A549 (cell line): ENCODE results near the gene SLC26A8. TPM values are rescaled to one million over a fixed set of nuclear protein-coding genes. Genes with fewer than 3 reads are reported as not detected.
"Not testable (repeated sequence)": the region's sequence is repeated elsewhere in the genome, so short reads cannot be mapped to it uniquely, and the experiment has no call there.

Source experiments
- ATAC-seq, 2 experiments: fragments of 200-7000 bp in 1 of 2; fragments of >200 bp in 1 of 2; cut with Nextera tagmentation in 1 of 2; cut with Tn5 transposase in 1 of 2; 3 replicates each; pipeline versions ENCODE4 v1.8.0 to v1.9.1; 2018 to 2020; ENCODE audit warnings: mild to moderate bottlenecking in 1 of 2, moderate library complexity in 1 of 2
- CTCF ChIA-PET: fragments of 300-600 bp; sonication (Branson Sonifier 250); formaldehyde crosslinking; extraction: SDS; loops from one replicate; lab custom pipeline; 2021; ENCODE audit warnings: antibody characterized with exemption, inconsistent platforms; lab: Yijun Ruan, JAX
- POLR2A ChIA-PET: fragments of 350-600 bp; formaldehyde crosslinking; extraction: SDS; loops from one replicate; lab custom pipeline; 2021; ENCODE audit warnings: antibody characterized with exemption, inconsistent platforms; lab: Yijun Ruan, JAX
- DNase-seq, 2 experiments: peaks; one replicate each; pipeline versions ENCODE4 v3.0.0 to v3.0.0-alpha.2; 2011 to 2016; ENCODE audit warnings: low read depth in 1 of 2, low spot score in 1 of 2
- FAIRE-seq: peaks from 2 replicates; lab custom pipeline; 2011; peaks lifted over from hg19 to GRCh38; lab: Jason Lieb, UNC
- H3K27ac ChIP-seq, 2 experiments: fragments of >200 bp; sonication (Bioruptor Twin); formaldehyde crosslinking; 3 replicates each; pipeline ENCODE4 v1.5.1; 2016 to 2017
- H3K4me1 ChIP-seq: fragments of >200 bp; sonication (Bioruptor Twin); formaldehyde crosslinking; 3 replicates; pipeline ENCODE4 v1.6.1; 2016
- H3K4me2 ChIP-seq: fragments of >200 bp; sonication (Bioruptor Twin); formaldehyde crosslinking; 3 replicates; pipeline ENCODE4 v1.6.1; 2016
- H3K4me3 ChIP-seq: fragments of >200 bp; sonication (Bioruptor Twin); formaldehyde crosslinking; 3 replicates; pipeline ENCODE4 v1.5.1; 2016
- H3K9me3 ChIP-seq: fragments of >200 bp; sonication (Bioruptor Twin); formaldehyde crosslinking; 3 replicates; pipeline ENCODE4 v1.6.1; 2016
- CBX8 ChIP-seq: fragments of 200-600 bp; sonication (generic); IDR thresholded peaks from 2 replicates; pipeline ENCODE4 v1.6.1; 2016
- FOSB ChIP-seq: fragments of 250-450 bp; sonication (Bioruptor Pico); IDR thresholded peaks from 2 replicates; pipeline ENCODE4 v1.5.0; 2020; ENCODE audit warnings: mild to moderate bottlenecking, moderate library complexity
- GATA3 ChIP-seq: IDR thresholded peaks from 2 replicates; pipeline ENCODE4 v1.6.1; 2012; ENCODE audit warnings: borderline replicate concordance
- HEYL ChIP-seq: fragments of 250-450 bp; sonication (Bioruptor Pico); IDR thresholded peaks from 2 replicates; pipeline ENCODE4 v1.8.0; 2021; ENCODE audit warnings: mild to moderate bottlenecking, moderate library complexity
- HOXB13 ChIP-seq: fragments of 250-450 bp; sonication (Bioruptor Pico); IDR thresholded peaks from 2 replicates; pipeline ENCODE4 v1.5.0; 2020; ENCODE audit warnings: low read depth, mild to moderate bottlenecking, moderate library complexity
- KDM5A ChIP-seq: fragments of 200-600 bp; sonication (generic); IDR thresholded peaks from 2 replicates; pipeline ENCODE4 v1.6.1; 2016; ENCODE audit warnings: antibody characterized with exemption, mild to moderate bottlenecking
- MAZ ChIP-seq: fragments of 150-350 bp; IDR thresholded peaks from 2 replicates; pipeline ENCODE4 v1.6.1; 2014; ENCODE audit warnings: antibody characterized with exemption, low read depth, low read length, borderline replicate concordance
- MYC ChIP-seq: IDR thresholded peaks from 2 replicates; pipeline ENCODE4 v1.6.1; 2012; ENCODE audit warnings: mild to moderate bottlenecking, inconsistent platforms, low read length, improper control_type of control experiment, borderline replicate concordance
- NFE2L2 ChIP-seq: fragments of 150-350 bp; conservative IDR thresholded peaks from 2 replicates; pipeline ENCODE4 v1.6.1; 2014; ENCODE audit warnings: low read length
- PHF8 ChIP-seq: fragments of 200-600 bp; sonication (generic); IDR thresholded peaks from 2 replicates; pipeline ENCODE4 v1.6.1; 2016; ENCODE audit warnings: low read depth, mild to moderate bottlenecking, antibody characterized with exemption, moderate library complexity, borderline replicate concordance
- RAD21 ChIP-seq, 2 experiments: fragments of >200 bp in 1 of 2; sonication (Bioruptor Twin) in 1 of 2; formaldehyde crosslinking in 1 of 2; IDR thresholded peaks in 1 of 2; conservative IDR thresholded peaks in 1 of 2; 2 replicates in 1 of 2; 3 replicates in 1 of 2; pipeline ENCODE4 v1.6.1; 2012 to 2018; ENCODE audit warnings: inconsistent platforms in 1 of 2
- RARB ChIP-seq: fragments of 250-450 bp; sonication (Bioruptor Pico); IDR thresholded peaks from 2 replicates; pipeline ENCODE4 v1.8.0; 2021; ENCODE audit warnings: mild to moderate bottlenecking, moderate library complexity
- RCOR1 ChIP-seq: fragments of 150-350 bp; IDR thresholded peaks from 2 replicates; pipeline ENCODE4 v1.6.1; 2014; ENCODE audit warnings: antibody characterized with exemption, low read length, low read depth
- SMC3 ChIP-seq: fragments of >200 bp; sonication (Bioruptor Twin); formaldehyde crosslinking; IDR thresholded peaks from 3 replicates; pipeline ENCODE4 v1.6.1; 2018; ENCODE audit warnings: inconsistent platforms
- SREBF2 ChIP-seq: fragments of 450-650 bp; IDR thresholded peaks from 2 replicates; pipeline ENCODE4 v1.6.1; 2014; ENCODE audit warnings: mild to moderate bottlenecking, moderate library complexity
- TFCP2L1 ChIP-seq: fragments of 250-450 bp; sonication (Bioruptor Pico); IDR thresholded peaks from 2 replicates; pipeline ENCODE4 v1.5.0; 2021; ENCODE audit warnings: mild to moderate bottlenecking
- ZC3H11A ChIP-seq: fragments of 450-650 bp; IDR thresholded peaks from 2 replicates; pipeline ENCODE4 v1.6.1; 2014; ENCODE audit warnings: antibody characterized with exemption, mild to moderate bottlenecking
- ZNF302 ChIP-seq: fragments of 250-450 bp; sonication (Bioruptor Pico); IDR thresholded peaks from 2 replicates; pipeline ENCODE4 v1.9.0; 2021; ENCODE audit warnings: inconsistent platforms, mild to moderate bottlenecking, moderate library complexity
- WGBS: methylation state at CpG from one replicate; pipeline ENCODE4 v1.1.6; 2017; ENCODE audit errors: missing lambda C conversion rate; 5-methylcytosine and 5-hydroxymethylcytosine counted together
- polyA plus RNA-seq, 4 experiments: library from polyadenylated mRNA; depleted of rRNA in 3 of 4; stranded (reverse); fragments of >200 nt; fragmentation: RNase III in 1 of 4; extraction: RNeasy Plus Mini Kit Qiagen cat#74134 plus additional on column Dnase treatment in 1 of 4; gene quantifications; 2 replicates in 3 of 4; 3 replicates in 1 of 4; pipeline ENCODE4 v1.2.3, GENCODE V29; 2011 to 2017
- TF ChIP-seq, protein P1 (sequence below): fragments of >200 bp; sonication (Bioruptor Twin); formaldehyde crosslinking; IDR thresholded peaks from 2 replicates; pipeline ENCODE4 v1.6.1; 2016
- TF ChIP-seq, protein P2 (sequence below): fragments of 450-650 bp; IDR thresholded peaks from 2 replicates; pipeline ENCODE4 v1.6.1; 2014; ENCODE audit warnings: antibody characterized with exemption
- TF ChIP-seq, protein P3 (sequence below): fragments of 250-450 bp; sonication (Bioruptor Pico); IDR thresholded peaks from 2 replicates; pipeline ENCODE4 v1.5.0; 2020; ENCODE audit warnings: low read depth, mild to moderate bottlenecking, moderate library complexity
- TF ChIP-seq, protein P4 (sequence below): fragments of 250-450 bp; sonication (Bioruptor Pico); IDR thresholded peaks from 2 replicates; pipeline ENCODE4 v1.5.0; 2021; ENCODE audit warnings: mild to moderate bottlenecking, moderate library complexity, borderline replicate concordance

SLC26A8 gene
- polyA plus RNA-seq, 2 of the 4 experiments (the other 2 are of a cell fraction) = not detected

DNA sequence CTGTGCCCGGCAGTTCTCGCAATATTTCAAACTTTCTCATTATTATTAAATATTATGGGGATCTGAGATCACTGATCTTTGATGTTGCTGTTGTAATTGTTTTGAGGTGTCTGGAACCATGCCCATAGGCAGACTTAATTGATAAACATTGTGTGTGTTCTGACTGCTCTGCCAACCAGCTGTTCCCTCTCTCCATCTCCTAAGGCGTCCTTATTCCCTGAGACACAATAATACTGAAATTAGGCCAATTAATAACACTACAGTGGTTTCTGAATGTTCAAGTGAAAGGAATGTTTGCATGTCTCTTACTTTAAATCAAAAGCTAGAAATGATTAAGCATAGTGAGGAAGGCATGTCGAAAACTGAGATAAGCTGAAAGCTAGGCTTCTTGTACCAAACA is 10.8 kb upstream of the SLC26A8 start:
- Histone ChIP-seq H3K4me2 (no peak overlapping the region), H3K4me3 (no peak overlapping the region), H3K4me1 (peaks cover 18% of the 10 kb centered on the region; the same call in 2 of the 3 replicates), H3K27ac (no peak overlapping the region), H3K9me3 (no peaks in the 10 kb centered on the region)
- ATAC-seq = no peak
- CTCF ChIA-PET = no interaction called here
- DNase-seq = no peak
- FAIRE-seq = no peak
- POLR2A ChIA-PET = no interaction called here
- 89% methylated on average over 4 of the region's 4 CpGs for WGBS
- TF ChIP-seq ZC3H11A (no peak), KDM5A (no peak), TFCP2L1 (CRISPR knock-in tag) (no peak), HOXB13 (CRISPR knock-in tag) (no peak), CBX8 (no peak), PHF8 (no peak), HEYL (CRISPR knock-in tag) (no peak), MAZ (no peak), RARB (CRISPR knock-in tag) (no peak)
- TF ChIP-seq, protein P1, sequence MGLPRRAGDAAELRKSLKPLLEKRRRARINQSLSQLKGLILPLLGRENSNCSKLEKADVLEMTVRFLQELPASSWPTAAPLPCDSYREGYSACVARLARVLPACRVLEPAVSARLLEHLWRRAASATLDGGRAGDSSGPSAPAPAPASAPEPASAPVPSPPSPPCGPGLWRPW = no peak
- TF ChIP-seq, protein P2, sequence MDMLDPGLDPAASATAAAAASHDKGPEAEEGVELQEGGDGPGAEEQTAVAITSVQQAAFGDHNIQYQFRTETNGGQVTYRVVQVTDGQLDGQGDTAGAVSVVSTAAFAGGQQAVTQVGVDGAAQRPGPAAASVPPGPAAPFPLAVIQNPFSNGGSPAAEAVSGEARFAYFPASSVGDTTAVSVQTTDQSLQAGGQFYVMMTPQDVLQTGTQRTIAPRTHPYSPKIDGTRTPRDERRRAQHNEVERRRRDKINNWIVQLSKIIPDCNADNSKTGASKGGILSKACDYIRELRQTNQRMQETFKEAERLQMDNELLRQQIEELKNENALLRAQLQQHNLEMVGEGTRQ = no peak

DNA sequence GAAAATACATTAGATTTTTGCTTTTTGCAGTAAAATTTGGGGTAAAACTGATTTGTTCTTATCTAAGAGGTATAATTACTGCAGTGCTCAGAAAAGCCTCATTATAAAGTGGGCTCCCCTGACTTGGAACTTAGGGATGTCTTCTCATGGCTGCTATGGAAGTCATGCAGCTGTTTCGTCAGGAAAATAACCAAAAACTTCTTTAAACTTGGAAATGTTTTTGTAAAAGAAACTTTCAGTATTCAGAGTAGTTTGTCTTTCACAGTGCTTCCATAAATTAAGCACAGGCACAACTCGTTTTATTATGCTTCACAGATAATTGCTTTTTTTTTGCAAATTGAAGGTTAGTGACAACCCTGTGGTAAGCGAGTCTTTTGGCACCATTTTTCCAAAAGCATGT is 10.0 kb upstream of the SLC26A8 start:
- Histone ChIP-seq H3K9me3 (no peaks in the 10 kb centered on the region), H3K27ac (no peak overlapping the region), H3K4me1 (peaks cover 23% of the 10 kb centered on the region; the same call in 2 of the 3 replicates), H3K4me2 (no peak overlapping the region), H3K4me3 (no peak overlapping the region)
- ChIA-PET POLR2A (no interaction called here), CTCF (no interaction called here)
- WGBS = 94% methylated on average over 3 of the region's 3 CpGs
- no peak for TF ChIP-seq RCOR1
- ATAC-seq (no peak), FAIRE-seq (no peak), DNase-seq (no peak)

DNA sequence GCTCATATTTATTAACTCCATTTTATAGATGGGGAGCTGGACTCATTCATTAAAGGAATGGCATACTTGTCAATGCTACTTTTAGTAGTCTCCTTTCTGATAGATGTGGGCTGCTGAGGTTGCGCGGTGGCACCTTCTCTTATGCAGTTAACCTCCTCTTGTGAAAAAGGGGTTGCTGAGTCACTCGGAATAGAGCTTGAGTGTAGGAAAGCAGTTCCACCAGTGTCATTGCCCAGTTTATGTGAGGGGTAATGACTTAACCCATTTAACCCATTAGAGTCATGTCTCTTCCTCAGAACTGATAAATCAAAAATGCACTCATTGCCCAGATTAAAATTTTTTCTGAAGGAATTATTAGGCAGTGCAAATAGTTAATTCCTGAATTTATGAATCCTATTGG is 9.5 kb upstream of the SLC26A8 start:
- 77% methylated on average over 3 of the region's 3 CpGs for WGBS
- peak in 1 of 2 experiments; percentile 3 for DNase-seq
- Histone ChIP-seq H3K4me3 (no peak overlapping the region), H3K4me2 (peak overlapping the region; percentile 31; the same call in 2 of the 3 replicates), H3K27ac (no peak overlapping the region), H3K4me1 (peaks cover 18% of the 10 kb centered on the region; the same call in 2 of the 3 replicates), H3K9me3 (no peaks in the 10 kb centered on the region)
- CTCF ChIA-PET = interaction anchor here (1.0 to 1.8 kb wide), 2 partner anchors 59 to 61 kb away, joined by 3 to 11 read pairs; no protein-coding TSS in a partner anchor
- ATAC-seq = no peak
- no peak for FAIRE-seq
- TF ChIP-seq NFE2L2 = no peak
- no peak for TF ChIP-seq HOXB13 (CRISPR knock-in tag)
- POLR2A ChIA-PET = no interaction called here

DNA sequence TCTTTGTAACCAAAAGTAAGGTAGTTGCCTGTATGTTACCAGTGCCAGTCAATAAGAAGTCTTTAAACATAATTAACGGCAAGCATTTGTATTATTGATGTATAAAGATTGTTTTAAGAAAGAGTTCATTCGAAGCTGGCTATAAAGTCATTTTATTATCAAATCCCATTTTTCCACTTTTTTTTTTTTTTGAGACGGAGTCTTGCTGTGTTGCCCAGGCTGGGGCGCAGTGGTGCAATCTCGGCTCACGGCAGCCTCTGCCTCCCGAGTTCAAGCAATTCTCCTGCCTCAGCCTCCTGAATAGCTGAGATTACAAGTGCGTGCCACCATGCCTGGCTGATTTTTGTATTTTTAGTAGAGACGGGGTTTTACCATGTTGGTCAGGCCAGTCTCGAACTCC is 8.7 kb upstream of the SLC26A8 start:
- H3K4me2 ChIP-seq, H3K9me3 ChIP-seq, ATAC-seq, H3K27ac ChIP-seq, FAIRE-seq, H3K4me3 ChIP-seq, POLR2A ChIA-PET, DNase-seq: not testable (repeated sequence)
- peaks cover 17% of the 10 kb centered on the region; the same call in 2 of the 3 replicates for H3K4me1 ChIP-seq
- WGBS = 92% methylated on average over 10 of the region's 10 CpGs
- CTCF ChIA-PET = interaction anchor here (1.0 to 1.8 kb wide), 2 partner anchors 60 to 62 kb away, joined by 3 to 11 read pairs; no protein-coding TSS in a partner anchor

DNA sequence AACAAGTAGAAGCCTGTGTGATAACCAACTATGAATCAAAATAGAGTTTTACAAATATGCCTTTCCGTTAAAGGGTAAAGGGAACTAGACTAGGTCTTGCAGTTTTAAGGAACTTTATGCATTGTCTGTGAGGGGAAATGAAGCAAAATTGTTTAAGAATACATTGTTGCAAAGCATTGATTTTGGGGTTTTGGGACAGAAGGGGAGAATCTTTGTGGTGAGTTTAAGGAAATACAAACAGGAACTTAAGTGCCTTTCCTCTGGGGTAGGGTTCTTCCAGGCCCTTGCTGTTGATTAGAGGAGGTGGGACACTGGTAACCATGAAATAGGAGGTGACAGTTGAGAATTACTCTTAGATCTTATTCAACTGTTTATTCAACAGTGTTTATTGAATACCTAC is 7.8 kb upstream of the SLC26A8 start:
- 90% methylated on average over 1 of the region's 1 CpG for WGBS
- FAIRE-seq (no peak), DNase-seq (no peak), ATAC-seq (no peak)
- Histone ChIP-seq H3K27ac (no peak overlapping the region), H3K9me3 (no peaks in the 10 kb centered on the region), H3K4me3 (no peak overlapping the region), H3K4me1 (peaks cover 17% of the 10 kb centered on the region; the same call in 2 of the 3 replicates), H3K4me2 (no peak overlapping the region)
- ChIA-PET CTCF (interaction anchor here (0.6 to 1.8 kb wide), 3 partner anchors 63 to 308 kb away, joined by 3 to 11 read pairs (median 3); no protein-coding TSS in a partner anchor), POLR2A (no interaction called here)
- no peak for TF ChIP-seq FOSB (CRISPR knock-in tag)
- TF ChIP-seq, protein P3, sequence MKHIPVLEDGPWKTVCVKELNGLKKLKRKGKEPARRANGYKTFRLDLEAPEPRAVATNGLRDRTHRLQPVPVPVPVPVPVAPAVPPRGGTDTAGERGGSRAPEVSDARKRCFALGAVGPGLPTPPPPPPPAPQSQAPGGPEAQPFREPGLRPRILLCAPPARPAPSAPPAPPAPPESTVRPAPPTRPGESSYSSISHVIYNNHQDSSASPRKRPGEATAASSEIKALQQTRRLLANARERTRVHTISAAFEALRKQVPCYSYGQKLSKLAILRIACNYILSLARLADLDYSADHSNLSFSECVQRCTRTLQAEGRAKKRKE (CRISPR knock-in tag) = no peak
- no peak for TF ChIP-seq ZNF302 (CRISPR knock-in tag)
- TF ChIP-seq RARB (CRISPR knock-in tag) = no peak
- no peak for TF ChIP-seq SREBF2
- TF ChIP-seq MYC = no peak
- TF ChIP-seq, protein P4, sequence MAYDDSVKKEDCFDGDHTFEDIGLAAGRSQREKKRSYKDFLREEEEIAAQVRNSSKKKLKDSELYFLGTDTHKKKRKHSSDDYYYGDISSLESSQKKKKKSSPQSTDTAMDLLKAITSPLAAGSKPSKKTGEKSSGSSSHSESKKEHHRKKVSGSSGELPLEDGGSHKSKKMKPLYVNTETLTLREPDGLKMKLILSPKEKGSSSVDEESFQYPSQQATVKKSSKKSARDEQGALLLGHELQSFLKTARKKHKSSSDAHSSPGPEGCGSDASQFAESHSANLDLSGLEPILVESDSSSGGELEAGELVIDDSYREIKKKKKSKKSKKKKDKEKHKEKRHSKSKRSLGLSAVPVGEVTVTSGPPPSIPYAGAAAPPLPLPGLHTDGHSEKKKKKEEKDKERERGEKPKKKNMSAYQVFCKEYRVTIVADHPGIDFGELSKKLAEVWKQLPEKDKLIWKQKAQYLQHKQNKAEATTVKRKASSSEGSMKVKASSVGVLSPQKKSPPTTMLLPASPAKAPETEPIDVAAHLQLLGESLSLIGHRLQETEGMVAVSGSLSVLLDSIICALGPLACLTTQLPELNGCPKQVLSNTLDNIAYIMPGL (CRISPR knock-in tag) = no peak
- no peak for TF ChIP-seq CBX8
- no peak for TF ChIP-seq GATA3
- no peak for TF ChIP-seq SMC3
- no peak for TF ChIP-seq MAZ
- no peak for TF ChIP-seq RAD21 (conservative IDR thresholded peaks at IDR 0.05 in 1 of 2, IDR thresholded peaks at IDR 0.05 in 1 of 2)
